SK-N-SH treated with all-trans-retinoic acid at 6 μM for 48 hours (cell line): ENCODE results near the gene OR5K3.
"Not testable (repeated sequence)": the region's sequence is repeated elsewhere in the genome, so short reads cannot be mapped to it uniquely, and the experiment has no call there.

Experiments used
- ATAC-seq: fragments of 200-7000 bp; cut with Tn5 transposase; 3 replicates; pipeline ENCODE4 v1.9.1; 2020; ENCODE audit warnings: mild to moderate bottlenecking, moderate library complexity
- ARNTL ChIP-seq: fragments of 450-650 bp; formaldehyde crosslinking; IDR thresholded peaks from 2 replicates; pipeline ENCODE4 v1.5.0; 2020; ENCODE audit warnings: low read depth, mild to moderate bottlenecking, moderate library complexity, borderline replicate concordance
- CREB5 ChIP-seq: fragments of 250-450 bp; sonication (Bioruptor Pico); IDR thresholded peaks from 2 replicates; pipeline ENCODE4 v1.5.1; 2020; ENCODE audit warnings: low read depth, mild to moderate bottlenecking, moderate library complexity
- CSDC2 ChIP-seq: fragments of 250-450 bp; sonication (Bioruptor Pico); IDR thresholded peaks from 2 replicates; pipeline ENCODE4 v1.5.0; 2020; ENCODE audit warnings: mild to moderate bottlenecking, moderate library complexity
- ESRRG ChIP-seq: fragments of 250-450 bp; sonication (Bioruptor Pico); IDR thresholded peaks from 2 replicates; pipeline ENCODE4 v1.6.1; 2021; ENCODE audit warnings: mild to moderate bottlenecking
- GLIS3 ChIP-seq: fragments of 250-450 bp; sonication (Bioruptor Pico); IDR thresholded peaks from 2 replicates; pipeline ENCODE4 v1.5.0; 2020; ENCODE audit warnings: mild to moderate bottlenecking, moderate library complexity
- ISL1 ChIP-seq: fragments of 250-450 bp; sonication (Bioruptor Pico); IDR thresholded peaks from 2 replicates; pipeline ENCODE4 v2.1.2; 2022; ENCODE audit warnings: mild to moderate bottlenecking, moderate library complexity
- POU6F1 ChIP-seq: fragments of 250-450 bp; sonication (Bioruptor Pico); IDR thresholded peaks from 2 replicates; pipeline ENCODE4 v1.8.0; 2021; ENCODE audit warnings: low read depth, mild to moderate bottlenecking, moderate library complexity, borderline replicate concordance
- PPARA ChIP-seq: fragments of 250-450 bp; sonication (Bioruptor Pico); IDR thresholded peaks from 2 replicates; pipeline ENCODE4 v1.5.0; 2020; ENCODE audit warnings: mild to moderate bottlenecking, borderline replicate concordance
- RARB ChIP-seq: fragments of 250-450 bp; sonication (Bioruptor Pico); IDR thresholded peaks from 2 replicates; pipeline ENCODE4 v1.8.0; 2021; ENCODE audit warnings: mild to moderate bottlenecking, moderate library complexity
- SNAI2 ChIP-seq: fragments of 250-450 bp; sonication (Bioruptor Pico); IDR thresholded peaks from 2 replicates; pipeline ENCODE4 v1.5.0; 2020; ENCODE audit warnings: mild to moderate bottlenecking, moderate library complexity
- TCF4 ChIP-seq: fragments of 250-450 bp; sonication (Bioruptor Pico); IDR thresholded peaks from 2 replicates; pipeline ENCODE4 v1.8.0; 2021; ENCODE audit warnings: mild to moderate bottlenecking, moderate library complexity, borderline replicate concordance
- TOX ChIP-seq: fragments of 250-450 bp; sonication (Bioruptor Pico); IDR thresholded peaks from 2 replicates; pipeline ENCODE4 v1.8.0; 2021; ENCODE audit warnings: mild to moderate bottlenecking, moderate library complexity, borderline replicate concordance
- ZC3H10 ChIP-seq: fragments of 250-450 bp; sonication (Bioruptor Pico); IDR thresholded peaks from 2 replicates; pipeline ENCODE4 v1.5.1; 2021; ENCODE audit warnings: mild to moderate bottlenecking, moderate library complexity
- ZFP3 ChIP-seq: fragments of 250-450 bp; sonication (Bioruptor Pico); IDR thresholded peaks from 2 replicates; pipeline ENCODE4 v1.5.0; 2020; ENCODE audit warnings: mild to moderate bottlenecking, moderate library complexity
- ZFP30 ChIP-seq: fragments of 450-650 bp; formaldehyde crosslinking; IDR thresholded peaks from 2 replicates; pipeline ENCODE4 v1.5.0; 2022; ENCODE audit warnings: mild to moderate bottlenecking, moderate library complexity
- ZNF565 ChIP-seq: fragments of 450-650 bp; formaldehyde crosslinking; conservative IDR thresholded peaks from 2 replicates; pipeline ENCODE4 v1.5.0; 2020; ENCODE audit warnings: low read depth, mild to moderate bottlenecking, moderate library complexity
- ZNF8 ChIP-seq: fragments of 450-650 bp; formaldehyde crosslinking; IDR thresholded peaks from 2 replicates; pipeline ENCODE4 v1.5.0; 2020; ENCODE audit warnings: mild to moderate bottlenecking, moderate library complexity
- TF ChIP-seq, protein P1 (sequence below): fragments of 250-450 bp; sonication (Bioruptor Pico); IDR thresholded peaks from 2 replicates; pipeline ENCODE4 v1.5.0; 2020; ENCODE audit warnings: mild to moderate bottlenecking, moderate library complexity
- TF ChIP-seq, protein P2 (sequence below): fragments of 250-450 bp; sonication (Bioruptor Pico); IDR thresholded peaks from 2 replicates; pipeline ENCODE4 v1.8.0; 2020; ENCODE audit warnings: mild to moderate bottlenecking, moderate library complexity, borderline replicate concordance
- TF ChIP-seq, protein P3 (sequence below): fragments of 250-450 bp; sonication (Bioruptor Pico); IDR thresholded peaks from 2 replicates; pipeline ENCODE4 v1.5.1; 2021; ENCODE audit warnings: mild to moderate bottlenecking, moderate library complexity

The OR5K3 gene

GRCh38 chr3:98388147-98388546 is 2.3 kb upstream of the OR5K3 start:
- no peak for ATAC-seq
- TF ChIP-seq POU6F1 (CRISPR knock-in tag): no peak
- TF ChIP-seq TOX: no peak
- no peak for TF ChIP-seq CREB5 (CRISPR knock-in tag)

DNA sequence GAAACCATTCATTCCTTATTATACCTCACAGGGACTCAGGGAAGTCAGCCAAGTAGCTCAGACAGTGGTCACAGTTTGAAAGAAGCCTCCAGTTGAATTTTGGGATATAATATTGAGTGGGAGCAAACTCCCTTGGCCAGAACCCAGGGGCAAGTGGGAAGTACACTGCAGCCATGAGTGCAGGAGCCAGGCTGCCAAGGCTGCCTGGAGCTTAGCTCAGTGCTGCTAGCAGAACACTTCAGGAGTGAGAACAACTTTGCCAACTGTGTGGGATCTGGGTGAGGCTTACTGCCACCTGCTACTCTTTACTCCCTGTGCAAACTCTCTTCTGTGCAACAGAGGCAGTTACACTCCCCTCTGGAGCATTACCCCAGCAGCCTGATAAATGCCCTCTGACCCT is 4.6 kb downstream of the OR5K3 start:
- no peak for TF ChIP-seq GLIS3
- TF ChIP-seq, protein P1, sequence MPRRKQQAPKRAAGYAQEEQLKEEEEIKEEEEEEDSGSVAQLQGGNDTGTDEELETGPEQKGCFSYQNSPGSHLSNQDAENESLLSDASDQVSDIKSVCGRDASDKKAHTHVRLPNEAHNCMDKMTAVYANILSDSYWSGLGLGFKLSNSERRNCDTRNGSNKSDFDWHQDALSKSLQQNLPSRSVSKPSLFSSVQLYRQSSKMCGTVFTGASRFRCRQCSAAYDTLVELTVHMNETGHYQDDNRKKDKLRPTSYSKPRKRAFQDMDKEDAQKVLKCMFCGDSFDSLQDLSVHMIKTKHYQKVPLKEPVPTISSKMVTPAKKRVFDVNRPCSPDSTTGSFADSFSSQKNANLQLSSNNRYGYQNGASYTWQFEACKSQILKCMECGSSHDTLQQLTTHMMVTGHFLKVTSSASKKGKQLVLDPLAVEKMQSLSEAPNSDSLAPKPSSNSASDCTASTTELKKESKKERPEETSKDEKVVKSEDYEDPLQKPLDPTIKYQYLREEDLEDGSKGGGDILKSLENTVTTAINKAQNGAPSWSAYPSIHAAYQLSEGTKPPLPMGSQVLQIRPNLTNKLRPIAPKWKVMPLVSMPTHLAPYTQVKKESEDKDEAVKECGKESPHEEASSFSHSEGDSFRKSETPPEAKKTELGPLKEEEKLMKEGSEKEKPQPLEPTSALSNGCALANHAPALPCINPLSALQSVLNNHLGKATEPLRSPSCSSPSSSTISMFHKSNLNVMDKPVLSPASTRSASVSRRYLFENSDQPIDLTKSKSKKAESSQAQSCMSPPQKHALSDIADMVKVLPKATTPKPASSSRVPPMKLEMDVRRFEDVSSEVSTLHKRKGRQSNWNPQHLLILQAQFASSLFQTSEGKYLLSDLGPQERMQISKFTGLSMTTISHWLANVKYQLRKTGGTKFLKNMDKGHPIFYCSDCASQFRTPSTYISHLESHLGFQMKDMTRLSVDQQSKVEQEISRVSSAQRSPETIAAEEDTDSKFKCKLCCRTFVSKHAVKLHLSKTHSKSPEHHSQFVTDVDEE: no peak
- no peak for TF ChIP-seq TCF4 (CRISPR knock-in tag)
- no peak for TF ChIP-seq ZC3H10 (CRISPR knock-in tag)
- TF ChIP-seq ESRRG (CRISPR knock-in tag): no peak
- TF ChIP-seq ZNF565 (CRISPR knock-in tag): no peak
- no peak for TF ChIP-seq ZNF8 (CRISPR knock-in tag)
- TF ChIP-seq ZFP3 (CRISPR knock-in tag): no peak
- TF ChIP-seq, protein P2, sequence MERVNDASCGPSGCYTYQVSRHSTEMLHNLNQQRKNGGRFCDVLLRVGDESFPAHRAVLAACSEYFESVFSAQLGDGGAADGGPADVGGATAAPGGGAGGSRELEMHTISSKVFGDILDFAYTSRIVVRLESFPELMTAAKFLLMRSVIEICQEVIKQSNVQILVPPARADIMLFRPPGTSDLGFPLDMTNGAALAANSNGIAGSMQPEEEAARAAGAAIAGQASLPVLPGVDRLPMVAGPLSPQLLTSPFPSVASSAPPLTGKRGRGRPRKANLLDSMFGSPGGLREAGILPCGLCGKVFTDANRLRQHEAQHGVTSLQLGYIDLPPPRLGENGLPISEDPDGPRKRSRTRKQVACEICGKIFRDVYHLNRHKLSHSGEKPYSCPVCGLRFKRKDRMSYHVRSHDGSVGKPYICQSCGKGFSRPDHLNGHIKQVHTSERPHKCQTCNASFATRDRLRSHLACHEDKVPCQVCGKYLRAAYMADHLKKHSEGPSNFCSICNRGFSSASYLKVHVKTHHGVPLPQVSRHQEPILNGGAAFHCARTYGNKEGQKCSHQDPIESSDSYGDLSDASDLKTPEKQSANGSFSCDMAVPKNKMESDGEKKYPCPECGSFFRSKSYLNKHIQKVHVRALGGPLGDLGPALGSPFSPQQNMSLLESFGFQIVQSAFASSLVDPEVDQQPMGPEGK (CRISPR knock-in tag): no peak
- TF ChIP-seq SNAI2 (CRISPR knock-in tag): no peak
- no peak for TF ChIP-seq ZFP30 (CRISPR knock-in tag)
- no peak for TF ChIP-seq ARNTL (CRISPR knock-in tag)
- no peak for TF ChIP-seq CSDC2 (CRISPR knock-in tag)
- TF ChIP-seq, all 23 proteins: peak for 0
- ATAC-seq: no peak

DNA sequence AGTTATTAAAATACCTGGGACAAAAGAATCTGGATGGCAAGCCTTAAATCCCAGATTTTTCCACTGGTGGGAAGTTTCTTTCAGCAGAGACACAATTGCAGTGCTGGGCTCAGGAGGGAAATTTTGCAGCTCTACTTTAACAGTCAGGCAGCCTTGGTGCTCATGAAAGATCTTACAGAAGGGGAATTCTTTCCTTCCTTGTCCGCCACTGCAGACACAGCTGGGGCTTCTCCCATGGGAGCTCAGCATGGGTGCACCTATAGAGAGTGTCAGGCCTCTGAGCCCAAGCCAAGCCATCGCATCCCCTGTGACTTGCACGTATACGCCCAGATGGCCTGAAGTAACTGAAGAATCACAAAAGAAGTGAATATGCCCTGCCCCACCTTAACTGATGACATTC is 6.0 kb downstream of the OR5K3 start:
- ATAC-seq: not testable (repeated sequence)

- no peak for ATAC-seq
- TF ChIP-seq CREB5 (CRISPR knock-in tag): no peak
- TF ChIP-seq ZNF565 (CRISPR knock-in tag): no peak
- TF ChIP-seq, protein P3, sequence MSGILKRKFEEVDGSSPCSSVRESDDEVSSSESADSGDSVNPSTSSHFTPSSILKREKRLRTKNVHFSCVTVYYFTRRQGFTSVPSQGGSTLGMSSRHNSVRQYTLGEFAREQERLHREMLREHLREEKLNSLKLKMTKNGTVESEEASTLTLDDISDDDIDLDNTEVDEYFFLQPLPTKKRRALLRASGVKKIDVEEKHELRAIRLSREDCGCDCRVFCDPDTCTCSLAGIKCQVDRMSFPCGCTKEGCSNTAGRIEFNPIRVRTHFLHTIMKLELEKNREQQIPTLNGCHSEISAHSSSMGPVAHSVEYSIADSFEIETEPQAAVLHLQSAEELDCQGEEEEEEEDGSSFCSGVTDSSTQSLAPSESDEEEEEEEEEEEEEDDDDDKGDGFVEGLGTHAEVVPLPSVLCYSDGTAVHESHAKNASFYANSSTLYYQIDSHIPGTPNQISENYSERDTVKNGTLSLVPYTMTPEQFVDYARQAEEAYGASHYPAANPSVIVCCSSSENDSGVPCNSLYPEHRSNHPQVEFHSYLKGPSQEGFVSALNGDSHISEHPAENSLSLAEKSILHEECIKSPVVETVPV: no peak
- no peak for TF ChIP-seq ISL1 (CRISPR knock-in tag)
- TF ChIP-seq ZC3H10 (CRISPR knock-in tag): no peak
- no peak for TF ChIP-seq RARB (CRISPR knock-in tag)
- TF ChIP-seq, protein P2 (CRISPR knock-in tag): no peak
- no peak for TF ChIP-seq GLIS3
- TF ChIP-seq ESRRG (CRISPR knock-in tag): no peak
- no peak for TF ChIP-seq PPARA (CRISPR knock-in tag)
- TF ChIP-seq, protein P1: no peak
- TF ChIP-seq ZFP30 (CRISPR knock-in tag): no peak
- TF ChIP-seq ARNTL (CRISPR knock-in tag): no peak
These were observed 8.0 kb downstream of the OR5K3 start for GRCh38 chr3:98398513-98398912.
